WTC11 (cell line): Measurements from ENCODE around the gene SLC51B. TPM values are rescaled to one million over a fixed set of nuclear protein-coding genes. Genes with fewer than 3 reads are reported as not detected.

Experiments
- ATAC-seq: fragments of 200-7000 bp; cut with Tn5 transposase; 2 replicates; pipeline ENCODE4 v1.10.0; 2021; ENCODE audit warnings: mild to moderate bottlenecking, moderate library complexity
- CTCF ChIA-PET: fragments of 300-600 bp; sonication (Branson Sonifier 250); formaldehyde crosslinking; loops from one replicate; lab custom pipeline; 2021; ENCODE audit warnings: antibody characterized with exemption; lab: Charles Lee
- POLR2A ChIA-PET: fragments of 350-600 bp; sonication (Branson Sonifier 250); formaldehyde crosslinking; loops from one replicate; lab custom pipeline; 2021; ENCODE audit warnings: antibody characterized with exemption; lab: Charles Lee
- DNase-seq: peaks from one replicate; pipeline ENCODE4 v3.0.0; 2021; ENCODE audit warnings: low spot score
- H3K27ac Mint-ChIP-seq: 2 replicates; pipeline ENCODE4 v1.8.0; 2021; ENCODE audit warnings: mixed read lengths
- H3K27me3 Mint-ChIP-seq: 2 replicates; pipeline ENCODE4 v1.8.0; 2021; ENCODE audit warnings: low read depth, mild to moderate bottlenecking, moderate library complexity, mixed read lengths
- H3K36me3 Mint-ChIP-seq: 2 replicates; pipeline ENCODE4 v1.8.0; 2021; ENCODE audit warnings: mixed read lengths
- H3K4me1 Mint-ChIP-seq: 2 replicates; pipeline ENCODE4 v1.8.0; 2022; ENCODE audit warnings: mixed read lengths
- H3K4me3 Mint-ChIP-seq: 2 replicates; pipeline ENCODE4 v1.8.0; 2021; ENCODE audit warnings: mild to moderate bottlenecking, moderate library complexity, mixed read lengths
- H3K9me3 Mint-ChIP-seq: 2 replicates; pipeline ENCODE4 v1.8.0; 2021; ENCODE audit warnings: mixed read lengths
- ELF4 ChIP-seq: sonication (generic); formaldehyde crosslinking; IDR thresholded peaks from 2 replicates; pipeline ENCODE4 v1.8.1; 2022; ENCODE audit warnings: low read depth, mild to moderate bottlenecking, moderate library complexity, missing genetic modification reagents
- HMGA2 ChIP-seq: fragments of 250-450 bp; sonication (Bioruptor Pico); IDR thresholded peaks from 2 replicates; pipeline ENCODE4 v1.4.0; 2021; ENCODE audit warnings: mild to moderate bottlenecking, moderate library complexity
- PRDM15 ChIP-seq: sonication (generic); formaldehyde crosslinking; IDR thresholded peaks from 2 replicates; pipeline ENCODE4 v1.8.0; 2022; ENCODE audit warnings: missing genetic modification reagents
- RORB ChIP-seq: fragments of 250-450 bp; sonication (Bioruptor Pico); IDR thresholded peaks from 2 replicates; pipeline ENCODE4 v1.9.0; 2021; ENCODE audit warnings: mild to moderate bottlenecking
- TP53 ChIP-seq: sonication (generic); formaldehyde crosslinking; IDR thresholded peaks from 2 replicates; pipeline ENCODE4 v1.8.1; 2023; ENCODE audit warnings: mild to moderate bottlenecking, missing genetic modification reagents
- ZMAT4 ChIP-seq: fragments of 250-450 bp; sonication (Bioruptor Pico); IDR thresholded peaks from 2 replicates; pipeline ENCODE4 v1.9.0; 2021; ENCODE audit warnings: mild to moderate bottlenecking
- ZNF532 ChIP-seq: fragments of 250-450 bp; sonication (Bioruptor Pico); IDR thresholded peaks from 2 replicates; pipeline ENCODE4 v1.9.0; 2021; ENCODE audit warnings: mild to moderate bottlenecking, borderline replicate concordance
- total RNA-seq: library from RNA; stranded (reverse); gene quantifications from 3 replicates; pipeline ENCODE4 v1.2.3, GENCODE V29; 2021
- TF ChIP-seq, protein P1 (sequence below): sonication (generic); formaldehyde crosslinking; IDR thresholded peaks from 2 replicates; pipeline ENCODE4 v1.8.0; 2023; ENCODE audit warnings: missing genetic modification reagents
- TF ChIP-seq, protein P2 (sequence below): sonication (generic); formaldehyde crosslinking; conservative IDR thresholded peaks from 2 replicates; pipeline ENCODE4 v1.8.1; 2023; ENCODE audit warnings: mild to moderate bottlenecking, low read depth, missing genetic modification reagents, moderate library complexity

Gene SLC51B
- total RNA-seq, 1 experiment from 2014 or later, result not detected

DNA sequence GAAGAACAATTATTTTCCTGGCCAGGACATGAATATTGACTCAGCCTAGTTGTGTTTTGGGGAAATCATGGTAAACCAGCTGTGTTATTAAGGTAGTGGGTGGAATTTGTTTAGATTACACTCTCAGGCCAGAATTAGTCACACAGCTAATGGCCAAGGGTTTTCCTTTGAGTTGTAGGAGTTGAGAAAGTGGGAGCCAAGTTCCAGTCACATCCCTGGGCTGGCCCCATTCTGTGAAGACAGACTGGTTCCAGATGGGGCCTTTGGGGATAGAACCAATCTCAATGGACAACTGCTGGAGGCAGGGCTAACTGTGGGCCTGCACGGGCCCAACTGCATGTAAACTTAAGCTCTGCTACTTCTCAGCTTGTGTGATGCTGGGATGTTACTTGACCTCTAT, 24.0 kb downstream of the SLC51B start:
- peaks cover 4% of the 10 kb centered on the region; the same call in 1 of the 2 replicates for H3K36me3 Mint-ChIP-seq
- no peak for DNase-seq
- no peak overlapping the region for H3K4me3 Mint-ChIP-seq
- H3K27ac Mint-ChIP-seq, result no peak overlapping the region
- H3K4me1 Mint-ChIP-seq, result peaks cover 38% of the 10 kb centered on the region
- peaks cover 11% of the 10 kb centered on the region for H3K9me3 Mint-ChIP-seq
- ChIA-PET POLR2A (no interaction called here), CTCF (interaction anchor here (5.3 to 20.3 kb wide), 3 partner anchors 9 to 32 kb away, joined by 71 to 292 read pairs (median 98); partner anchors contain the start of gene KBTBD13)
- TF ChIP-seq, protein P1, sequence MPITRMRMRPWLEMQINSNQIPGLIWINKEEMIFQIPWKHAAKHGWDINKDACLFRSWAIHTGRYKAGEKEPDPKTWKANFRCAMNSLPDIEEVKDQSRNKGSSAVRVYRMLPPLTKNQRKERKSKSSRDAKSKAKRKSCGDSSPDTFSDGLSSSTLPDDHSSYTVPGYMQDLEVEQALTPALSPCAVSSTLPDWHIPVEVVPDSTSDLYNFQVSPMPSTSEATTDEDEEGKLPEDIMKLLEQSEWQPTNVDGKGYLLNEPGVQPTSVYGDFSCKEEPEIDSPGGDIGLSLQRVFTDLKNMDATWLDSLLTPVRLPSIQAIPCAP (CRISPR knock-in tag), result no peak
- TF ChIP-seq HMGA2 (CRISPR knock-in tag), result no peak
- no peak for TF ChIP-seq ZMAT4 (CRISPR knock-in tag)
- TF ChIP-seq TP53 (CRISPR knock-in tag), result no peak
- no peak for TF ChIP-seq RORB (CRISPR knock-in tag)
- no peak for TF ChIP-seq ZNF532
- H3K27me3 Mint-ChIP-seq, result peaks cover 21% of the 10 kb centered on the region
- ATAC-seq, result no peak

GRCh38 chr15:65069779-65070546, 24.8 kb downstream of the SLC51B start:
- Mint-ChIP-seq H3K4me1 (peaks cover 37% of the 10 kb centered on the region), H3K27ac (no peak overlapping the region), H3K9me3 (peaks cover 11% of the 10 kb centered on the region), H3K27me3 (peaks cover 21% of the 10 kb centered on the region), H3K36me3 (peaks cover 4% of the 10 kb centered on the region; the same call in 1 of the 2 replicates), H3K4me3 (no peak overlapping the region)
- ATAC-seq (no peak), DNase-seq (no peak)
- no peak for TF ChIP-seq PRDM15
- no peak for TF ChIP-seq ELF4 (CRISPR knock-in tag)
- TF ChIP-seq, protein P2, sequence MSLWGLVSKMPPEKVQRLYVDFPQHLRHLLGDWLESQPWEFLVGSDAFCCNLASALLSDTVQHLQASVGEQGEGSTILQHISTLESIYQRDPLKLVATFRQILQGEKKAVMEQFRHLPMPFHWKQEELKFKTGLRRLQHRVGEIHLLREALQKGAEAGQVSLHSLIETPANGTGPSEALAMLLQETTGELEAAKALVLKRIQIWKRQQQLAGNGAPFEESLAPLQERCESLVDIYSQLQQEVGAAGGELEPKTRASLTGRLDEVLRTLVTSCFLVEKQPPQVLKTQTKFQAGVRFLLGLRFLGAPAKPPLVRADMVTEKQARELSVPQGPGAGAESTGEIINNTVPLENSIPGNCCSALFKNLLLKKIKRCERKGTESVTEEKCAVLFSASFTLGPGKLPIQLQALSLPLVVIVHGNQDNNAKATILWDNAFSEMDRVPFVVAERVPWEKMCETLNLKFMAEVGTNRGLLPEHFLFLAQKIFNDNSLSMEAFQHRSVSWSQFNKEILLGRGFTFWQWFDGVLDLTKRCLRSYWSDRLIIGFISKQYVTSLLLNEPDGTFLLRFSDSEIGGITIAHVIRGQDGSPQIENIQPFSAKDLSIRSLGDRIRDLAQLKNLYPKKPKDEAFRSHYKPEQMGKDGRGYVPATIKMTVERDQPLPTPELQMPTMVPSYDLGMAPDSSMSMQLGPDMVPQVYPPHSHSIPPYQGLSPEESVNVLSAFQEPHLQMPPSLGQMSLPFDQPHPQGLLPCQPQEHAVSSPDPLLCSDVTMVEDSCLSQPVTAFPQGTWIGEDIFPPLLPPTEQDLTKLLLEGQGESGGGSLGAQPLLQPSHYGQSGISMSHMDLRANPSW (CRISPR knock-in tag), result no peak
- TF ChIP-seq ZMAT4 (CRISPR knock-in tag), result no peak
- ChIA-PET POLR2A (interaction anchor here (0.5 kb wide), 1 partner anchor 58 kb away, joined by 4 read pairs; no protein-coding TSS in a partner anchor), CTCF (interaction anchor here (5.3 to 20.3 kb wide), 3 partner anchors 8 to 32 kb away, joined by 71 to 292 read pairs (median 98); partner anchors contain the start of gene KBTBD13)
